Prostate gland (tissue), 2 donors: ENCODE measurements around the gene GPM6B.

ENCODE experiments used
- CTCF ChIP-seq, 4 experiments: fragments of 200-600 bp in 2 of 4; fragments of 450-650 bp in 2 of 4; sonication (generic) in 2 of 4; IDR thresholded peaks; 1 replicate in 3 of 4; 2 replicates in 1 of 4; pipeline ENCODE4 v1.5.1; 2016 to 2019; ENCODE audit warnings: antibody characterized with exemption in 4 of 4, mild to moderate bottlenecking in 2 of 4, moderate library complexity in 2 of 4
- POLR2A ChIP-seq: fragments of 450-650 bp; IDR thresholded peaks from one replicate; pipeline ENCODE4 v1.6.1; 2016; ENCODE audit warnings: antibody characterized with exemption, mild to moderate bottlenecking

GRCh38 chrX:13756381-13756780, 60.5 kb downstream of the GPM6B start:
- no peak for TF ChIP-seq CTCF (IDR thresholded peaks at IDR 0.05)
- TF ChIP-seq POLR2A = no peak
